ENCODE data around the gene SPO11.

The SPO11 gene

GRCh38 chr20:57374343-57374930 lies 44.8 kb downstream of the SPO11 start:
- Histone ChIP-seq H3K36me3 (peaks cover 61 to 98% (median 81%) of the 10 kb centered on the region in 3 donors), H3K27ac (no peak overlapping the region), H3K4me1 (no peaks in the 10 kb centered on the region), H3K27me3 (no peaks in the 10 kb centered on the region), H3K9me3 (no peaks in the 10 kb centered on the region), H3K4me3 (no peak overlapping the region)
- TF ChIP-seq CTCF (IDR thresholded peaks at IDR 0.05): no peak
- DNase-seq: no peak
- intact Hi-C loops (cut with DNase I; ENCODE audit: low total_unique reads): no loop called here

DNA sequence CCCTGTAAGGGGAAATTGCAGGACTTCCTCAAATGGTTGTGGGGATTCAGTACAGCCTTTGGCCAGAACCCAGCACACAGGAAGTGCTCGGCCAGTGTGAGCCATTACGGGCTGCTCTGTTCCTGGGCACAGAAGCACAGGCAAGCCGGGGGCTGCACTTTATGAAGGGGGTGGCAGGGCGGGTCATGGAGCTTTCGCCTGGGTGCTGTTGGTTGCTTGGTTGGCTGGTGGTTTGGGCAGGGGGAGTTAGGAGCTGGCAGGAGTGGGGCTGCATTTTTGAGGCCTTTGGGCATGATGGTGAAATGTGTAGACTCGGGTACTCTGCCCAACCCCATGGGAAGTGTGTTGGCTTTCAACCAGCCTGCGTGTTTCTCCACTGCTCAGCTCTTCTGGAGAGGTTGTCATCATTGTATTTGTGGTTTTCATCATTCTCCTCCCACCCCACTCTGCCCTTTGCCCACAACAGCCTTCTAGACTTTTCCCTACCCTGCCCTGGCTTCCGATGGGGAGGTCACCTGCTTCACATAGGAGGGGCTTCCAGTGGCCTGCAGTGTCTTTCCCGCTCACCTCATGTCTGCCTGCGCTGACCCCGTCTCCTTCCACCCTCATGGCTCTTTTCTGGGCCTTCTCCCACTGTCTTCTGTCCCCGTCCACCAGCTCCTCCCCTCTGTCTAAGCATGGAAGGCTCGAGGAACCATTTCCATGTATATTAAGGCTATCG lies 45.5 kb downstream of the SPO11 start:
- Histone ChIP-seq H3K27ac (no peak overlapping the region), H3K4me1 (no peaks in the 10 kb centered on the region), H3K36me3 (peaks cover 55 to 98% (median 80%) of the 10 kb centered on the region in 3 donors), H3K27me3 (no peaks in the 10 kb centered on the region), H3K4me3 (no peak overlapping the region), H3K9me3 (no peaks in the 10 kb centered on the region)
- DNase-seq: peak; percentile 66 to 67
- no peak for TF ChIP-seq CTCF (IDR thresholded peaks at IDR 0.05)
- intact Hi-C loops (cut with DNase I; ENCODE audit: low total_unique reads): loop anchor here (5.0 kb wide), 1 partner anchor 217 kb away; no protein-coding TSS in a partner anchor

DNA sequence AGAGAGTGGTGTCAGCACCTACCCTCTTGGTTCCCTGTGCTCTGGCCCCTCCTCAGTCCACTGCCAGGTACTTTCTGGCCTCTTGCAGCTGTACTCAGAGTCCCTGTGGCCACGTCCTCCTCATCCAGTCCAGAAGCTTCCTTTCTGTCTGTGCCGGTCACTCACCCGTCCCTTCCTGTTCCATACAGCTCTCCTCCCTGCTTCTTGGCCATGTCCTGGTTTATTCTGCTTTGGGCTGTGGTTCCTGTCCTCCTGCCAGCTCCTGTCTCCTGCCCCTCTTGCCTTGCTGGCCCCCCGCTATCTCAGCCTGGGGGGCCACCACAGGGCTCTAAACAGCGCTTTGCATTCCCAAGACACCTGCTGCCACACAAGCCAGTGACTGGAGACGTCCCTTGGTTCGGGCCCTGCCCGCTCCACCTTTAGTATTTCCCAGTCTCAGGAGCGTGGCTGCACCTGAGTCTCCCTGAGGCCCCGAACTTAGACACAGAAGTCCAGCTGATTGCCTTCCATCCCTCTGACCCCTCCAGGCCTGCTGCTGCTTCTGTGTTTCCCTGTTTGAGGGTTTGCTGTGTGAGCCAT lies 46.1 kb downstream of the SPO11 start:
- TF ChIP-seq CTCF (IDR thresholded peaks at IDR 0.05): no peak
- H3K27me3 ChIP-seq: no peaks in the 10 kb centered on the region
- H3K4me3 ChIP-seq: no peak overlapping the region
- H3K4me1 ChIP-seq: no peaks in the 10 kb centered on the region
- DNase-seq: peak in 1 of 2 donors; percentile 56
- peaks cover 48 to 98% (median 78%) of the 10 kb centered on the region in 3 donors for H3K36me3 ChIP-seq
- H3K9me3 ChIP-seq: no peaks in the 10 kb centered on the region
- intact Hi-C loops (cut with DNase I; ENCODE audit: low total_unique reads): loop anchor here (5.0 kb wide), 1 partner anchor 217 kb away; no protein-coding TSS in a partner anchor
- H3K27ac ChIP-seq: no peak overlapping the region

GRCh38 chr20:57377350-57377749 lies 47.7 kb downstream of the SPO11 start:
- Histone ChIP-seq H3K4me1 (no peaks in the 10 kb centered on the region), H3K4me3 (no peak overlapping the region), H3K36me3 (peaks cover 32 to 86% (median 62%) of the 10 kb centered on the region in 3 donors), H3K27ac (no peak overlapping the region), H3K9me3 (no peaks in the 10 kb centered on the region), H3K27me3 (no peaks in the 10 kb centered on the region)
- DNase-seq: no peak
- intact Hi-C loops (cut with DNase I; ENCODE audit: low total_unique reads): loop anchor here (5.0 kb wide), 1 partner anchor 215 kb away; no protein-coding TSS in a partner anchor
- TF ChIP-seq CTCF (IDR thresholded peaks at IDR 0.05): no peak

GRCh38 chr20:57378107-57378506 lies 48.5 kb downstream of the SPO11 start:
- Histone ChIP-seq H3K4me3 (no peak overlapping the region), H3K4me1 (no peaks in the 10 kb centered on the region), H3K36me3 (peaks cover 29 to 78% (median 55%) of the 10 kb centered on the region in 3 donors), H3K27me3 (no peaks in the 10 kb centered on the region), H3K9me3 (no peaks in the 10 kb centered on the region), H3K27ac (no peak overlapping the region)
- TF ChIP-seq CTCF (IDR thresholded peaks at IDR 0.05): no peak
- DNase-seq: no peak
- intact Hi-C loops (cut with DNase I; ENCODE audit: low total_unique reads): loop anchor here (5.0 kb wide), 1 partner anchor 214 kb away; no protein-coding TSS in a partner anchor

Data from tibial artery (tissue), 4 donors.